RWPE2 (cell line): ENCODE data around the gene PDZK1.
"Not testable (repeated sequence)": the region's sequence is repeated elsewhere in the genome, so short reads cannot be mapped to it uniquely, and the experiment has no call there.

Experiments used
- ATAC-seq: fragments of 200-7000 bp; cut with Tn5 transposase; 3 replicates; pipeline ENCODE4 v1.9.1; 2021; ENCODE audit warnings: low read depth
- DNase-seq: peaks from one replicate; pipeline ENCODE4 v3.0.0-alpha.2; 2020; ENCODE audit warnings: low spot score
- H3K27ac ChIP-seq: fragments of 450-650 bp; 2 replicates; pipeline ENCODE4 v1.5.1; 2017; ENCODE audit warnings: mild to moderate bottlenecking; ENCODE audit not compliant: poor library complexity, severe bottlenecking
- H3K27me3 ChIP-seq: fragments of 250-450 bp; sonication (Bioruptor Pico); 2 replicates; pipeline ENCODE4 v1.5.1; 2021; ENCODE audit warnings: mild to moderate bottlenecking, moderate library complexity; ENCODE audit not compliant: insufficient read depth, poor library complexity, severe bottlenecking
- H3K36me3 ChIP-seq: fragments of 250-450 bp; sonication (Bioruptor Pico); 2 replicates; pipeline ENCODE4 v1.5.1; 2020; ENCODE audit warnings: low read depth, mild to moderate bottlenecking, moderate library complexity
- H3K4me1 ChIP-seq: fragments of 250-450 bp; sonication (Bioruptor Pico); 2 replicates; pipeline ENCODE4 v1.5.1; 2021; ENCODE audit warnings: mild to moderate bottlenecking, moderate library complexity; ENCODE audit not compliant: insufficient read depth, poor library complexity, severe bottlenecking
- H3K4me3 ChIP-seq: fragments of 250-450 bp; sonication (Bioruptor Pico); 2 replicates; pipeline ENCODE4 v1.5.1; 2021; ENCODE audit warnings: mild to moderate bottlenecking, moderate library complexity; ENCODE audit not compliant: severe bottlenecking
- H3K9me3 ChIP-seq: fragments of 250-450 bp; sonication (Bioruptor Pico); 2 replicates; pipeline ENCODE4 v1.5.1; 2021; ENCODE audit warnings: mild to moderate bottlenecking, moderate library complexity; ENCODE audit not compliant: severe bottlenecking

Gene PDZK1

DNA sequence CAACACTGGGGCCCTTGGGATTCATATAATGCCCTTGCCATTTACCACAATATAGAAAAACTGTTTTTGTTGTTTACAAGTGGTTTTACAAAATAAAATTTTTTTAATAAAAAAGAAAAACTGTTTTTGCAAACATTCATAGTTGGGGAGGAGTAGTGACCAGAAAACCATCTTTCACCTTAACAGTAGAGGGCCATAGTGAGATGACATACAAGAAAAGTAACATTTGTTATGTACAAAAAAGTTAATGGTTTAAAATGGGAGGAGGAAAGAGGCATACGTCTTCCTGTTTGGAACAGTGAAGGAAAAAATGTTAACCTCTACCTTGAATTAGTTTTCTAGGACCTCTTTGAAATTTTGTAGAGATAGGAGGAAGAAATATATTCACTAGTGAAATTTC, 70.9 kb downstream of the PDZK1 start:
- H3K27me3 ChIP-seq, ATAC-seq, H3K4me3 ChIP-seq, H3K36me3 ChIP-seq, H3K27ac ChIP-seq, H3K4me1 ChIP-seq, H3K9me3 ChIP-seq, DNase-seq: not testable (repeated sequence)

DNA sequence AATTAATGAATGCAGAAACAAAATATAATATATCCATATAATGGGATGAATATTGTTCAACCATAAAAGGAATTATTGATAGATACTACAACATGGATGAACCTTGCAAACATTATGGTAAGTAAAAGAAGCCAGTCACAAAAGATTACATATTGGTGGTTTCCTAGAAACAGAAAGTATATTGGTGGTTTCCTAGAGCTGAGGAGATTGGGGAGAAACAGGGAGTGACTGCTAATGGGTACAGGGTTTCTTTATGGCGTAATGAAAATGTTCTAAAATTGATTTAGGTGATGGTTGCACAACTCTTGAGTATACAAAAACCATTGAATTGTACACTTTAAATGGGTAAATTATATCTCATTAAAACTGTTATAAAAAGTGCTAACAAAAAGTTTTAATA, 85.0 kb downstream of the PDZK1 start:
- not testable (repeated sequence) for DNase-seq, H3K9me3 ChIP-seq, H3K4me1 ChIP-seq, H3K36me3 ChIP-seq, ATAC-seq, H3K27me3 ChIP-seq, H3K27ac ChIP-seq, H3K4me3 ChIP-seq
